ENCODE data around the gene FBXL3. TPM values are rescaled to one million over a fixed set of nuclear protein-coding genes. Genes with fewer than 3 reads are reported as not detected.

FBXL3 gene
- total RNA-seq, 1 donor from 2014 or later: 38.0 TPM

GRCh38 chr13:76971851-76972829 is 54.8 kb downstream of the FBXL3 start:
- Histone ChIP-seq H3K4me3 (ENCODE audit: low read depth, low read length) (no peak overlapping the region), H3K27me3 (ENCODE audit: control insufficient read depth, insufficient read depth, low read length) (no peaks in the 10 kb centered on the region), H3K36me3 (ENCODE audit: control insufficient read depth, insufficient read depth, low read length) (no peaks in the 10 kb centered on the region)
- TF ChIP-seq CTCF (IDR thresholded peaks at IDR 0.05; ENCODE audit: insufficient read depth, low read length, poor library complexity, severe bottlenecking): no peak
- DNase-seq (ENCODE audit: low read depth): no peak

- Histone ChIP-seq H3K4me3 (ENCODE audit: low read depth, low read length) (no peak overlapping the region), H3K36me3 (ENCODE audit: control insufficient read depth, insufficient read depth, low read length) (no peaks in the 10 kb centered on the region), H3K27me3 (ENCODE audit: control insufficient read depth, insufficient read depth, low read length) (no peaks in the 10 kb centered on the region)
- no peak for DNase-seq (ENCODE audit: low read depth)
- no peak for TF ChIP-seq CTCF (IDR thresholded peaks at IDR 0.05; ENCODE audit: insufficient read depth, low read length, poor library complexity, severe bottlenecking)
Observed at GRCh38 chr13:76971215-76971614, 55.7 kb downstream of the FBXL3 start.

GRCh38 chr13:76969488-76970365 is 57.2 kb downstream of the FBXL3 start:
- Histone ChIP-seq H3K4me3 (ENCODE audit: low read depth, low read length) (no peak overlapping the region), H3K27me3 (ENCODE audit: control insufficient read depth, insufficient read depth, low read length) (no peaks in the 10 kb centered on the region), H3K36me3 (ENCODE audit: control insufficient read depth, insufficient read depth, low read length) (no peaks in the 10 kb centered on the region)
- TF ChIP-seq CTCF (IDR thresholded peaks at IDR 0.05; ENCODE audit: insufficient read depth, low read length, poor library complexity, severe bottlenecking): no peak
- DNase-seq (ENCODE audit: low read depth): no peak

- Histone ChIP-seq H3K36me3 (ENCODE audit: control insufficient read depth, insufficient read depth, low read length) (no peaks in the 10 kb centered on the region), H3K4me3 (ENCODE audit: low read depth, low read length) (no peak overlapping the region), H3K27me3 (ENCODE audit: control insufficient read depth, insufficient read depth, low read length) (no peaks in the 10 kb centered on the region)
- DNase-seq (ENCODE audit: low read depth): no peak
- no peak for TF ChIP-seq CTCF (IDR thresholded peaks at IDR 0.05; ENCODE audit: insufficient read depth, low read length, poor library complexity, severe bottlenecking)
Observed at GRCh38 chr13:76968041-76968440, 58.9 kb downstream of the FBXL3 start.

- no peak for TF ChIP-seq CTCF (IDR thresholded peaks at IDR 0.05; ENCODE audit: insufficient read depth, low read length, poor library complexity, severe bottlenecking)
- Histone ChIP-seq H3K27me3 (ENCODE audit: control insufficient read depth, insufficient read depth, low read length) (no peaks in the 10 kb centered on the region), H3K4me3 (ENCODE audit: low read depth, low read length) (no peak overlapping the region), H3K36me3 (ENCODE audit: control insufficient read depth, insufficient read depth, low read length) (no peaks in the 10 kb centered on the region)
- DNase-seq (ENCODE audit: low read depth): no peak
Observed at GRCh38 chr13:76967031-76967430, 59.9 kb downstream of the FBXL3 start.
